ENCODE results near the gene TNNI3. TPM values are rescaled to one million over a fixed set of nuclear protein-coding genes. Genes with fewer than 3 reads are reported as not detected.
A peak's percentile ranks its signal among the peaks of the same experiment; 100 is the strongest.
"Not testable (repeated sequence)": the region's sequence is repeated elsewhere in the genome, so short reads cannot be mapped to it uniquely, and the experiment has no call there.

TNNI3 gene
- total RNA-seq, 6 donors from 2014 or later: 1.0 to 14.6 (median 5.9) TPM

GRCh38 chr19:55109527-55110291, 47.8 kb downstream of the TNNI3 start:
- Histone ChIP-seq H3K4me1 (peaks cover 16 to 25% (median 20%) of the 10 kb centered on the region in 4 donors), H3K27ac (no peak overlapping the region), H3K9me3 (no peaks in the 10 kb centered on the region), H3K4me3 (no peak overlapping the region), H3K36me3 (peaks cover 0 to 50% (median 18%) of the 10 kb centered on the region in 4 donors), H3K27me3 (no peaks in the 10 kb centered on the region)
- DNase-seq: peak in 1 of 2 donors; percentile 56
- WGBS, 2 donors: 91 to 94% methylated on average over 13 to 20 of the region's 20 CpGs
- TF ChIP-seq EP300 (IDR thresholded peaks at IDR 0.05): no peak
- no peak for TF ChIP-seq CTCF (IDR thresholded peaks at IDR 0.05)
- TF ChIP-seq POLR2AphosphoS5 (IDR thresholded peaks at IDR 0.05): no peak
- no peak for TF ChIP-seq POLR2A (IDR thresholded peaks at IDR 0.05)
- ATAC-seq (ENCODE audit: low FRiP score in 2 of 2): no peak

GRCh38 chr19:55107252-55107651, 50.3 kb downstream of the TNNI3 start:
- 94 to 98% methylated on average over 3 of the region's 3 CpGs for WGBS, 2 donors
- DNase-seq; H3K4me3 ChIP-seq; H3K27ac ChIP-seq; H3K9me3 ChIP-seq; ATAC-seq (ENCODE audit: low FRiP score in 2 of 2); H3K27me3 ChIP-seq; H3K4me1 ChIP-seq: not testable (repeated sequence)
- peaks cover 3 to 59% (median 28%) of the 10 kb centered on the region in 4 donors for H3K36me3 ChIP-seq

DNA sequence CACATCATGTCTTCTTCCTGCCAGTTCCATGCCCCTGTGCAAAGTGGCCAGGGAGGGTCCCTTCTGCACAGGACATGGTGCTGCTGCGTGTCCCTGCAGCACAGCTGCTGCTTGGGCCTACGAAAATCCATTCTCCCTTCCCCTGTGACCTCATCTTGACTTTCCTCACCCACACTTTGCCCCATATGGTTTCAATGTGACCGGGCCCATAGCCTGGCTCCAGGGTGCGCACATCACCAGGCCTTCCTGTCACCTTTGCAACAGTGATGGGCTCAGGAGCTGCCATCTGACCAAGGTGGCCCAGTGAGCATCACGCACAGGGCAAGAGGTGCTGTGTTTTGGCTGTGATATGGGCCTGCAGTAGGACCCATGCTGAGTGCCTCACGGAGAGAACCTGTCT, 50.9 kb downstream of the TNNI3 start:
- no peak for TF ChIP-seq POLR2AphosphoS5 (IDR thresholded peaks at IDR 0.05)
- no peak for TF ChIP-seq POLR2A (IDR thresholded peaks at IDR 0.05)
- no peak for TF ChIP-seq CTCF (IDR thresholded peaks at IDR 0.05)
- no peak for TF ChIP-seq EP300 (IDR thresholded peaks at IDR 0.05)
- Histone ChIP-seq H3K4me3 (no peak overlapping the region), H3K27me3 (no peaks in the 10 kb centered on the region), H3K36me3 (peaks cover 3 to 59% (median 28%) of the 10 kb centered on the region in 4 donors), H3K4me1 (no peaks in the 10 kb centered on the region), H3K27ac (no peak overlapping the region), H3K9me3 (peaks cover 0 to 4% (median 0%) of the 10 kb centered on the region in 4 donors)
- ATAC-seq (ENCODE audit: low FRiP score in 2 of 2) (no peak), DNase-seq (no peak)
- WGBS, 2 donors: 88 to 92% methylated on average over 4 to 6 of the region's 6 CpGs

DNA sequence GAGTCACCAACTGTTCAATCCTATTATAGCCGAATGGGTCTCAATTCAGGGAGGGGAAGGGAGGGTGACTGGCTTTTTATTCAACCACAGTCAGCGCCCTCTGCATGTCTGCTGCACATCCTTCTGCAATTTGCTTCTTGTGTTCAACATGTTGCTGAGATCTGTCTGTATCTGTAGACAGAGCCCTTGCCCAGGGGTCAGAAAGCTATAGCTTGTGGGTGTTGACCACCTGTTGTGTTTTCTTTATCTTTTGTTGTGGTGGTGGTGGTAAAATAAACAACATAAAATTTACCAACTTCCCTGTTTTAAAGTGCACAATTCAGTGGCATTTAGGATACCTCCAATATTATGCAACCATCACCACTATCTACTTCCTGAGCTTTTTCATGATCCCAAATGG, 52.3 kb downstream of the TNNI3 start:
- Histone ChIP-seq H3K27me3 (no peaks in the 10 kb centered on the region), H3K9me3 (peaks cover 0 to 4% (median 0%) of the 10 kb centered on the region in 4 donors), H3K36me3 (peaks cover 3 to 63% (median 38%) of the 10 kb centered on the region in 4 donors), H3K27ac (no peak overlapping the region), H3K4me3 (no peak overlapping the region), H3K4me1 (no peaks in the 10 kb centered on the region)
- TF ChIP-seq POLR2A (IDR thresholded peaks at IDR 0.05) (no peak), EP300 (IDR thresholded peaks at IDR 0.05) (no peak), POLR2AphosphoS5 (IDR thresholded peaks at IDR 0.05) (no peak), CTCF (IDR thresholded peaks at IDR 0.05) (no peak)
- ATAC-seq (ENCODE audit: low FRiP score in 2 of 2) (no peak), DNase-seq (no peak)
- 80 to 92% methylated on average over 2 of the region's 2 CpGs for WGBS, 2 donors

DNA sequence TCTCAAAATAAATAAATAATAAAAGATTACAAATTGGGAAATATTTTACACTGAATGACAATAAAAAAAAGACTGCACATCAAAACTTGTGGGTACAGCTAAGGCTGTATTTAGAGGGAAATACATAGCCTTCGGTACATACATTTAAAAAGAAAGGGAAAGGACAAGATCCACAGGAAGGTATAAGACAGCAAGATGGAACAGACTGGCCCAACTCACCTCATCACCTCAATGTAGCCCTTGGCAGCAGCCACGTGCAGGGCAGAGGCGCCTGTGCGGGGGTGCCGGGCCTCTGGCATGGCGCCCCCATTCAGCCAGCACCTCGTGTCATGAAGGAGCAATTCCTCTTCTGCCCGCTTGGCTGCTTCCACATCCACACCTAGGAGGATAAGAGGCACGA, 54.3 kb downstream of the TNNI3 start:
- TF ChIP-seq EP300 (IDR thresholded peaks at IDR 0.05): no peak
- TF ChIP-seq POLR2A (IDR thresholded peaks at IDR 0.05): no peak
- TF ChIP-seq POLR2AphosphoS5 (IDR thresholded peaks at IDR 0.05): no peak
- no peak for TF ChIP-seq CTCF (IDR thresholded peaks at IDR 0.05)
- ATAC-seq (ENCODE audit: low FRiP score in 2 of 2) (no peak), DNase-seq (peak in 1 of 2 donors; percentile 58)
- H3K27ac ChIP-seq: no peak overlapping the region
- H3K36me3 ChIP-seq: peaks cover 6 to 63% (median 48%) of the 10 kb centered on the region in 4 donors
- H3K27me3 ChIP-seq: no peaks in the 10 kb centered on the region
- 96 to 99% methylated on average over 8 to 9 of the region's 9 CpGs for WGBS, 2 donors
- peaks cover 0 to 9% (median 0%) of the 10 kb centered on the region in 4 donors for H3K4me1 ChIP-seq
- no peak overlapping the region for H3K4me3 ChIP-seq
- peaks cover 0 to 4% (median 0%) of the 10 kb centered on the region in 4 donors for H3K9me3 ChIP-seq

Small RNAs within 50 kb of the gene (small RNA-seq; reads per million reads assigned to genes)
- gene MIR7975: 0 reads per million in 4 donors
- gene RF01210: 0 reads per million in 4 donors

Other genes with a start within 250 kb of the TNNI3 start
- gene NLRP7, start 210.2 kb downstream of the TNNI3 start, total RNA-seq: under 1 TPM in 1 of 6 donors, not detected in 5; 0.07 TPM
- gene NLRP2, start 191.4 kb downstream of the TNNI3 start, total RNA-seq: 10 to 100 TPM; 10.8 to 23.5 (median 18.8) TPM
- 1 to 10 TPM in 2 of 6 donors, under 1 TPM in 3, not detected in 1; 0.26 to 6.3 (median 0.98) TPM for gene GP6, start 119.5 kb downstream of the TNNI3 start, total RNA-seq
- 10 to 100 TPM; 24.0 to 72.3 (median 28.1) TPM for gene RDH13, start 94.6 kb downstream of the TNNI3 start, total RNA-seq
- gene EPS8L1, start 81.9 kb downstream of the TNNI3 start, total RNA-seq: 10 to 100 TPM; 30.2 to 55.7 (median 43.3) TPM
- gene PPP1R12C, start 40.1 kb downstream of the TNNI3 start, total RNA-seq: 100 to 1,000 TPM in 5 of 6 donors, 10 to 100 TPM in 1; 99.6 to 369 (median 158) TPM
- gene TNNT1, start 8.5 kb downstream of the TNNI3 start, total RNA-seq: 10 to 100 TPM in 1 of 6 donors, 1 to 10 TPM in 4, not detected in 1; 1.3 to 31.2 (median 2.4) TPM
- 10 to 100 TPM in 4 of 6 donors, 1 to 10 TPM in 2; 4.2 to 27.4 (median 18.3) TPM for gene DNAAF3, start 8.9 kb upstream of the TNNI3 start, total RNA-seq
- under 1 TPM in 2 of 6 donors, not detected in 4; 0.11 to 0.91 TPM for gene SYT5, start 22.6 kb upstream of the TNNI3 start, total RNA-seq
- gene PTPRH, start 51.8 kb upstream of the TNNI3 start, total RNA-seq: 1 to 10 TPM in 1 of 6 donors, under 1 TPM in 4, not detected in 1; 0.30 to 3.1 (median 0.67) TPM
- gene TMEM86B, start 71.0 kb upstream of the TNNI3 start, total RNA-seq: 10 to 100 TPM in 1 of 6 donors, 1 to 10 TPM in 5; 2.0 to 10.5 (median 4.8) TPM
- 100 to 1,000 TPM in 1 of 6 donors, 10 to 100 TPM in 5; 49.0 to 104 (median 76.7) TPM for gene PPP6R1, start 101.3 kb upstream of the TNNI3 start, total RNA-seq
- 10 to 100 TPM; 21.0 to 34.6 (median 30.1) TPM for gene HSPBP1, start 122.4 kb upstream of the TNNI3 start, total RNA-seq
- 1 to 10 TPM in 5 of 6 donors, not detected in 1; 1.0 to 2.7 (median 1.1) TPM for gene BRSK1, start 126.3 kb upstream of the TNNI3 start, total RNA-seq
- 10 to 100 TPM in 5 of 6 donors, 1 to 10 TPM in 1; 8.2 to 67.7 (median 29.7) TPM for gene TMEM150B, start 167.6 kb upstream of the TNNI3 start, total RNA-seq
- 100 to 1,000 TPM in 1 of 6 donors, 10 to 100 TPM in 4, 1 to 10 TPM in 1; 9.1 to 111 (median 15.6) TPM for gene KMT5C, start 182.1 kb upstream of the TNNI3 start, total RNA-seq
- gene COX6B2, start 197.0 kb upstream of the TNNI3 start, total RNA-seq: under 1 TPM in 1 of 6 donors, not detected in 5; 0.20 TPM
- gene GARIN5B, start 205.5 kb upstream of the TNNI3 start, total RNA-seq: not detected
- gene IL11, start 212.7 kb upstream of the TNNI3 start, total RNA-seq: under 1 TPM in 2 of 6 donors, not detected in 4; 0.20 to 0.34 TPM
- 10 to 100 TPM in 4 of 6 donors, 1 to 10 TPM in 1, under 1 TPM in 1; 0.92 to 48.6 (median 20.9) TPM for gene TMEM190, start 219.1 kb upstream of the TNNI3 start, total RNA-seq
- gene TMEM238, start 226.6 kb upstream of the TNNI3 start, total RNA-seq: 10 to 100 TPM; 22.0 to 54.6 (median 36.0) TPM
- gene RPL28, start 228.2 kb upstream of the TNNI3 start, total RNA-seq: 1,000 to 10,000 TPM in 2 of 6 donors, 100 to 1,000 TPM in 4; 308 to 1,892 (median 534) TPM